Fibroblast of lung (primary cell): ENCODE data around the gene NPC2.

Experiments used
- CTCF ChIP-seq, 2 donors: IDR thresholded peaks in 1 of 2; conservative IDR thresholded peaks in 1 of 2; 1 replicate in 1 of 2; 2 replicates in 1 of 2; pipeline ENCODE4 v1.5.1; 2011 to 2012; ENCODE audit warnings: low read length in 2 of 2, control low read depth in 1 of 2, inconsistent platforms in 1 of 2, low read depth in 1 of 2, mild to moderate bottlenecking in 1 of 2
- EZH2 ChIP-seq: IDR thresholded peaks from 2 replicates; pipeline ENCODE4 v1.5.1; 2012; ENCODE audit warnings: low read length, control low read depth, mild to moderate bottlenecking; ENCODE audit errors: missing control alignments

GRCh38 chr14:74509587-74510222 is 16.6 kb upstream of the NPC2 start:
- TF ChIP-seq CTCF (conservative IDR thresholded peaks at IDR 0.05 in 1 of 2, IDR thresholded peaks at IDR 0.05 in 1 of 2; ENCODE audit: low read depth in 1 of 2, low read length in 2 of 2) (no peak), EZH2 (no peak)
